ENCODE results near the gene CKAP2L. TPM values are rescaled to one million over a fixed set of nuclear protein-coding genes. Genes with fewer than 3 reads are reported as not detected.

The CKAP2L gene
- total and polyA plus RNA-seq, 2 donors (not counting 3 experiments of a cell fraction or from before 2014, with no cell fraction given) = 3.4 to 30.7 TPM

- no peak overlapping the region for H3K4me2 ChIP-seq (ENCODE audit: insufficient read depth, low read length)
- intact Hi-C loops (cut with micrococcal nuclease) (no loop called here), dilution Hi-C loops (cut with MboI; ENCODE audit: extremely low pct_ligation_motif_present, low sequenced_read_pairs) (no loop called here)
- DNase-seq (ENCODE audit: low read depth, low spot score) (no peak), FAIRE-seq (no peak)
- no peaks in the 10 kb centered on the region for H4K20me1 ChIP-seq (replicated peaks; ENCODE audit: control insufficient read depth, extremely low read depth, insufficient read depth, low read length)
- no peaks in the 10 kb centered on the region for H3K79me2 ChIP-seq (ENCODE audit: control insufficient read depth, insufficient read depth, low read length)
- H3K9me1 ChIP-seq (replicated peaks; ENCODE audit: control insufficient read depth, extremely low read depth, insufficient read depth, low read length) = no peaks in the 10 kb centered on the region
- H3K27ac ChIP-seq (ENCODE audit: insufficient read depth, low read depth, low read length) = no peak overlapping the region
- no peaks in the 10 kb centered on the region for H3K36me3 ChIP-seq (ENCODE audit: control insufficient read depth in 2 of 2, extremely low read depth in 1 of 2, insufficient read depth in 2 of 2, low read length in 2 of 2)
- H3K4me1 ChIP-seq (ENCODE audit: control insufficient read depth, extremely low read depth, insufficient read depth, low read length) = no peaks in the 10 kb centered on the region
- H3K9me3 ChIP-seq (replicated peaks; ENCODE audit: control insufficient read depth, insufficient read depth, low read length) = no peaks in the 10 kb centered on the region
- H3K4me3 ChIP-seq (replicated peaks in 1 of 3; ENCODE audit: insufficient read depth in 1 of 3, low read depth in 1 of 3, low read length in 3 of 3) = no peak overlapping the region
- H3K27me3 ChIP-seq (ENCODE audit: control insufficient read depth in 2 of 2, insufficient read depth in 2 of 2, low read length in 2 of 2) = peaks cover 0 to 2% of the 10 kb centered on the region in 2 experiments
- no peak overlapping the region for H2AFZ ChIP-seq (ENCODE audit: low read depth, low read length)
- POLR2A ChIA-PET = no interaction called here
- BruUV-seq (replicated peaks) = no TSS peak
- TF ChIP-seq MYC (IDR thresholded peaks at IDR 0.05; ENCODE audit: low read depth, low read length) = no peak
- TF ChIP-seq POLR2AphosphoS5 (IDR thresholded peaks at IDR 0.05; ENCODE audit: insufficient read depth, low read depth, low read length) = no peak
- no peak for TF ChIP-seq FOS (IDR thresholded peaks at IDR 0.05; ENCODE audit: borderline replicate concordance, insufficient read depth, low read length)
- TF ChIP-seq EZH2 (IDR thresholded peaks at IDR 0.05; ENCODE audit: borderline replicate concordance, low read depth, low read length, severe bottlenecking) = no peak
- no peak for TF ChIP-seq POLR2A (IDR thresholded peaks at IDR 0.05; ENCODE audit: low read depth, low read length)
- TF ChIP-seq, protein P1, sequence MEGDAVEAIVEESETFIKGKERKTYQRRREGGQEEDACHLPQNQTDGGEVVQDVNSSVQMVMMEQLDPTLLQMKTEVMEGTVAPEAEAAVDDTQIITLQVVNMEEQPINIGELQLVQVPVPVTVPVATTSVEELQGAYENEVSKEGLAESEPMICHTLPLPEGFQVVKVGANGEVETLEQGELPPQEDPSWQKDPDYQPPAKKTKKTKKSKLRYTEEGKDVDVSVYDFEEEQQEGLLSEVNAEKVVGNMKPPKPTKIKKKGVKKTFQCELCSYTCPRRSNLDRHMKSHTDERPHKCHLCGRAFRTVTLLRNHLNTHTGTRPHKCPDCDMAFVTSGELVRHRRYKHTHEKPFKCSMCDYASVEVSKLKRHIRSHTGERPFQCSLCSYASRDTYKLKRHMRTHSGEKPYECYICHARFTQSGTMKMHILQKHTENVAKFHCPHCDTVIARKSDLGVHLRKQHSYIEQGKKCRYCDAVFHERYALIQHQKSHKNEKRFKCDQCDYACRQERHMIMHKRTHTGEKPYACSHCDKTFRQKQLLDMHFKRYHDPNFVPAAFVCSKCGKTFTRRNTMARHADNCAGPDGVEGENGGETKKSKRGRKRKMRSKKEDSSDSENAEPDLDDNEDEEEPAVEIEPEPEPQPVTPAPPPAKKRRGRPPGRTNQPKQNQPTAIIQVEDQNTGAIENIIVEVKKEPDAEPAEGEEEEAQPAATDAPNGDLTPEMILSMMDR (IDR thresholded peaks at IDR 0.05; ENCODE audit: extremely low read depth in 1 of 2, insufficient read depth in 1 of 2, low read depth in 1 of 2, low read length in 2 of 2) = no peak
- TF ChIP-seq MAX (IDR thresholded peaks at IDR 0.05; ENCODE audit: insufficient read depth, insufficient read length) = no peak
- no peak for TF ChIP-seq JUN (IDR thresholded peaks at IDR 0.05; ENCODE audit: borderline replicate concordance, insufficient read depth, insufficient read length, low read depth)
- H3K9ac ChIP-seq (replicated peaks; ENCODE audit: extremely low read depth, insufficient read depth, low read length) = no peak overlapping the region
- CTCF ChIA-PET = no interaction called here
Measured at GRCh38 chr2:112701052-112701451, 63.4 kb downstream of the CKAP2L start.

Measured in endothelial cell of umbilical vein (primary cell).